NT2/D1 (cell line): ENCODE measurements around the gene ADD3.

Source experiments
- DNase-seq: peaks from one replicate; pipeline ENCODE4 v3.0.0-alpha.2; 2011; ENCODE audit warnings: low read depth, low spot score
- H3K27me3 ChIP-seq: 2 replicates; pipeline ENCODE4 v1.6.0; 2011; ENCODE audit warnings: mild to moderate bottlenecking; ENCODE audit not compliant: insufficient read length, insufficient read depth
- H3K36me3 ChIP-seq: 2 replicates; pipeline ENCODE4 v1.6.1; 2011; ENCODE audit warnings: mild to moderate bottlenecking, low read length, mixed read lengths; ENCODE audit not compliant: insufficient read depth, insufficient read length
- H3K4me1 ChIP-seq: 2 replicates; pipeline ENCODE4 v1.5.1; 2011; ENCODE audit not compliant: insufficient read depth, insufficient read length
- H3K4me3 ChIP-seq: 2 replicates; pipeline ENCODE4 v1.5.1; 2011; ENCODE audit warnings: low read depth; ENCODE audit not compliant: insufficient read length
- H3K9ac ChIP-seq: 2 replicates; pipeline ENCODE4 v1.6.0; 2011; ENCODE audit warnings: low read depth; ENCODE audit not compliant: insufficient read length
- H3K9me3 ChIP-seq: 2 replicates; pipeline ENCODE4 v1.5.1; 2011; ENCODE audit warnings: mild to moderate bottlenecking, low read length; ENCODE audit not compliant: insufficient read depth
- SUZ12 ChIP-seq: IDR thresholded peaks from 2 replicates; pipeline ENCODE4 v1.6.1; 2011; ENCODE audit not compliant: insufficient read length, insufficient read depth; ENCODE audit errors: extremely low read depth
- YY1 ChIP-seq: IDR thresholded peaks from 2 replicates; pipeline ENCODE4 v1.6.1; 2011; ENCODE audit not compliant: insufficient read length, insufficient read depth
- ZNF274 ChIP-seq: IDR thresholded peaks from 2 replicates; pipeline ENCODE4 v1.6.1; 2011; ENCODE audit warnings: mild to moderate bottlenecking, low read depth, low read length

The ADD3 gene

GRCh38 chr10:110179220-110179619 lies 171.4 kb downstream of the ADD3 start:
- H3K4me3 ChIP-seq = no peak overlapping the region
- H3K4me1 ChIP-seq = peaks cover 2% of the 10 kb centered on the region
- TF ChIP-seq SUZ12 = no peak
- TF ChIP-seq ZNF274 = no peak
- TF ChIP-seq YY1 = no peak
- DNase-seq = no peak
- H3K36me3 ChIP-seq = no peaks in the 10 kb centered on the region
- H3K27me3 ChIP-seq = peaks cover 20% of the 10 kb centered on the region
- H3K9me3 ChIP-seq = no peaks in the 10 kb centered on the region
- no peak overlapping the region for H3K9ac ChIP-seq

- H3K4me3 ChIP-seq = no peak overlapping the region
- no peaks in the 10 kb centered on the region for H3K36me3 ChIP-seq
- H3K27me3 ChIP-seq = no peaks in the 10 kb centered on the region
- no peak for DNase-seq
- peaks cover 2% of the 10 kb centered on the region for H3K4me1 ChIP-seq
- H3K9me3 ChIP-seq = no peaks in the 10 kb centered on the region
- no peak for TF ChIP-seq ZNF274
- no peak overlapping the region for H3K9ac ChIP-seq
Observed at GRCh38 chr10:110181451-110181850, 173.7 kb downstream of the ADD3 start.

- Histone ChIP-seq H3K4me1 (peaks cover 2% of the 10 kb centered on the region), H3K4me3 (no peak overlapping the region), H3K36me3 (no peaks in the 10 kb centered on the region), H3K9me3 (no peaks in the 10 kb centered on the region), H3K9ac (no peak overlapping the region), H3K27me3 (no peaks in the 10 kb centered on the region)
- no peak for DNase-seq
- TF ChIP-seq YY1 (no peak), SUZ12 (no peak), ZNF274 (no peak)
Observed at GRCh38 chr10:110181911-110182310, 174.1 kb downstream of the ADD3 start.

DNA sequence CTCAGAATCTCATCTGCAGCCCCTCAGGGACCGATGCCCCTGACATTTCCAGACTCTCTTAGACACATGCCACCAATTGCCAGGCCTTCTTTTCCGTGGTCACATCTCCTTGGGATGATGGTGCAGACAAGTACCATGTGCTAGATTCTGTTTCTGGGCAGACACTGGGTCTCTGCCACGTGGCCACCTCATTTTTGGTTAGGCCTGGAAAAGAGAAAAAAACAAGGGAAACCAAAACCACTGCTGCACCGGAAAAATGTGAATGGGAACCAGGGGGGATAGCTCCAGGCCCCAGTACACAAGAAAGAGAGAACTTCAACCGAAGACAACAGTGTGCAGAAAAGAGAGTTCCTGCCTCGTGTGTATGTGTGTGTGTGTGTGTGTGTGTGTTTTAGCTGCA lies 176.6 kb downstream of the ADD3 start:
- Histone ChIP-seq H3K27me3 (no peaks in the 10 kb centered on the region), H3K9me3 (no peaks in the 10 kb centered on the region), H3K4me1 (peaks cover 2% of the 10 kb centered on the region), H3K36me3 (no peaks in the 10 kb centered on the region), H3K4me3 (no peak overlapping the region), H3K9ac (no peak overlapping the region)
- no peak for TF ChIP-seq YY1
- no peak for TF ChIP-seq SUZ12
- TF ChIP-seq ZNF274 = no peak
- no peak for DNase-seq
